HepG2 (cell line): ENCODE results near the gene HNRNPA1. TPM values are rescaled to one million over a fixed set of nuclear protein-coding genes. Genes with fewer than 3 reads are reported as not detected.

Experiments
- ATAC-seq: fragments of 200-7000 bp; cut with Tn5 transposase; 3 replicates; pipeline ENCODE4 v1.9.1; 2020; ENCODE audit warnings: mild to moderate bottlenecking, moderate library complexity
- BruUV-seq: library from RNA; stranded (reverse); fragments of 400-500 nt; replicated peaks from 2 replicates; lab custom pipeline; 2021; lab: Mats Ljungman, UMichigan
- CTCF ChIA-PET: fragments of 300-600 bp; formaldehyde crosslinking; extraction: SDS; loops from one replicate; lab custom pipeline; 2021; ENCODE audit warnings: low total read pairs, inconsistent platforms, low intra/inter-chr PET ratio; lab: Yijun Ruan, JAX
- POLR2A ChIA-PET: fragments of 350-600 bp; sonication (Branson Sonifier 250); formaldehyde crosslinking; loops from one replicate; lab custom pipeline; 2020; ENCODE audit warnings: antibody characterized with exemption, inconsistent platforms; lab: Yijun Ruan, JAX
- DNase-seq: peaks from one replicate; pipeline ENCODE4 v3.0.0-alpha.2; 2015; ENCODE audit warnings: low spot score
- FAIRE-seq: peaks from 3 replicates; lab custom pipeline; 2011; peaks lifted over from hg19 to GRCh38; lab: Jason Lieb, UNC
- H2AFZ ChIP-seq: one replicate; pipeline ENCODE4 v1.6.1; 2011; ENCODE audit warnings: low read length, inconsistent platforms
- H3K27ac ChIP-seq: fragments of 300-600 bp; 3 replicates; pipeline ENCODE4 v1.8.0; 2011; ENCODE audit warnings: mixed run types, mild to moderate bottlenecking, mixed read lengths, low read length, inconsistent platforms; ENCODE audit not compliant: insufficient read depth; ENCODE audit errors: extremely low read length
- H3K27me3 ChIP-seq, 2 experiments: fragments of 200-600 bp in 1 of 2; 2 replicates in 1 of 2; 3 replicates in 1 of 2; pipeline versions ENCODE4 v1.6.0 to v1.8.0; 2011; ENCODE audit warnings: low read length in 2 of 2, mild to moderate bottlenecking in 2 of 2, moderate library complexity in 2 of 2, inconsistent platforms in 1 of 2; ENCODE audit not compliant: insufficient read depth in 2 of 2, control insufficient read depth in 1 of 2
- H3K36me3 ChIP-seq, 2 experiments: fragments of 200-600 bp in 1 of 2; replicated peaks in 1 of 2; 2 replicates in 1 of 2; 3 replicates in 1 of 2; pipeline versions ENCODE4 v1.5.1 to v1.8.0; 2011; ENCODE audit warnings: low read length in 2 of 2, inconsistent platforms in 1 of 2; ENCODE audit not compliant: insufficient read depth in 2 of 2, control insufficient read depth in 1 of 2
- H3K4me1 ChIP-seq: 2 replicates; pipeline ENCODE4 v1.5.1; 2012; ENCODE audit warnings: low read length, inconsistent platforms; ENCODE audit not compliant: insufficient read depth
- H3K4me2 ChIP-seq: 2 replicates; pipeline ENCODE4 v1.6.0; 2011; ENCODE audit warnings: low read depth, low read length, inconsistent platforms
- H3K4me3 ChIP-seq, 3 experiments: fragments of 200-600 bp in 1 of 3; sonication (generic), shearing (Covaris generic) in 1 of 3; replicated peaks in 1 of 3; 2 replicates each; pipeline ENCODE4 v1.5.1; 2011 to 2016; ENCODE audit warnings: low read length in 3 of 3, inconsistent platforms in 2 of 3, low read depth in 2 of 3, mild to moderate bottlenecking in 2 of 3, control low read depth in 1 of 3, mixed read lengths in 1 of 3; ENCODE audit not compliant: insufficient read depth in 1 of 3
- H3K79me2 ChIP-seq: one replicate; pipeline ENCODE4 v1.6.1; 2011; ENCODE audit warnings: low read length, inconsistent platforms; ENCODE audit not compliant: insufficient read depth
- H3K9ac ChIP-seq: 2 replicates; pipeline ENCODE4 v1.6.0; 2011; ENCODE audit warnings: mild to moderate bottlenecking, low read depth, low read length, inconsistent platforms; ENCODE audit not compliant: insufficient read depth
- H3K9me3 ChIP-seq: 2 replicates; pipeline ENCODE4 v1.5.1; 2012; ENCODE audit warnings: mild to moderate bottlenecking, low read length
- H4K20me1 ChIP-seq: 2 replicates; pipeline ENCODE4 v1.6.0; 2011; ENCODE audit warnings: inconsistent platforms, mild to moderate bottlenecking, low read length, moderate library complexity; ENCODE audit not compliant: insufficient read depth
- POLR2G ChIP-seq: fragments of 200-400 bp; formaldehyde crosslinking; IDR thresholded peaks from 2 replicates; pipeline ENCODE4 v1.6.1; 2018; ENCODE audit warnings: mild to moderate bottlenecking, low read depth, low read length, moderate library complexity
- RCOR2 ChIP-seq: IDR thresholded peaks from 2 replicates; pipeline ENCODE4 v1.6.1; 2016; ENCODE audit warnings: missing biosample characterization, missing genetic modification reagents
- TGIF2 ChIP-seq: IDR thresholded peaks from 2 replicates; pipeline ENCODE4 v1.6.1; 2016; ENCODE audit warnings: control low read depth, missing compliant biosample characterization
- ZBTB20 ChIP-seq: sonication (generic); formaldehyde crosslinking; IDR thresholded peaks from 2 replicates; pipeline ENCODE4 v1.8.1; 2023; ENCODE audit warnings: missing genetic modification reagents, low read depth, mild to moderate bottlenecking, borderline replicate concordance
- ZNF263 ChIP-seq: sonication (generic); formaldehyde crosslinking; IDR thresholded peaks from 2 replicates; pipeline ENCODE4 v1.4.0; 2020; ENCODE audit warnings: missing genetic modification reagents
- ZNF567 ChIP-seq: sonication (generic); formaldehyde crosslinking; IDR thresholded peaks from 2 replicates; pipeline ENCODE4 v1.8.1; 2023; ENCODE audit warnings: mild to moderate bottlenecking, missing genetic modification reagents, borderline replicate concordance
- ZNF652 ChIP-seq: IDR thresholded peaks from 2 replicates; pipeline ENCODE4 v1.6.1; 2016; ENCODE audit warnings: low read depth, borderline replicate concordance
- ZNF75D ChIP-seq: sonication (generic); formaldehyde crosslinking; IDR thresholded peaks from 2 replicates; pipeline ENCODE4 v1.8.1; 2023; ENCODE audit warnings: missing genetic modification reagents, mild to moderate bottlenecking, borderline replicate concordance
- ZNF775 ChIP-seq: sonication (generic); formaldehyde crosslinking; IDR thresholded peaks from 2 replicates; pipeline ENCODE4 v1.4.0; 2020; ENCODE audit warnings: missing genetic modification reagents, mild to moderate bottlenecking, moderate library complexity, borderline replicate concordance
- ZSCAN21 ChIP-seq: sonication (generic); formaldehyde crosslinking; IDR thresholded peaks from 2 replicates; pipeline ENCODE4 v1.8.0; 2022; ENCODE audit warnings: mild to moderate bottlenecking, missing genetic modification reagents, moderate library complexity, borderline replicate concordance
- WGBS: methylation state at CpG from one replicate; pipeline ENCODE4 v1.1.6; 2017; ENCODE audit warnings: low lambda C conversion rate; 5-methylcytosine and 5-hydroxymethylcytosine counted together
- in situ Hi-C: cut with HindIII; loops from 2 replicates; pipeline ENCODE4 v1.10.0; 2017; ENCODE audit warnings: low pct_unique_long_range_greater_than_20kb; ENCODE audit not compliant: extremely low pct_ligation_motif_present
- intact Hi-C: fragments of 100-400 bp; cut with micrococcal nuclease; formaldehyde crosslinking; loops from one replicate; pipeline ENCODE4 v1.10.0; 2022; ENCODE audit not compliant: unreplicated experiment
- polyA plus RNA-seq, 8 experiments: library from polyadenylated mRNA; depleted of rRNA in 3 of 8; stranded (reverse) in 7 of 8; unstranded in 1 of 8; fragments of >200 nt; fragmentation: Illumina TruSeq in 4 of 8; extraction: Trizol in 4 of 8; gene quantifications; 2 replicates each; pipeline versions ENCODE4 v1.2.1 to v1.2.3, GENCODE V29; 2011 to 2016; ENCODE audit warnings: low read depth in 4 of 8, missing spikeins in 1 of 8, mixed read lengths in 1 of 8; ENCODE audit not compliant: insufficient read depth in 1 of 8
- total RNA-seq, 5 experiments: library from RNA; depleted of rRNA; stranded (reverse); fragments of >200 nt; fragmentation: Illumina TruSeq; extraction: Trizol; gene quantifications; 2 replicates each; pipeline ENCODE4 v1.2.3, GENCODE V29; 2016; ENCODE audit warnings: low read depth in 1 of 5
- TF ChIP-seq, protein P1 (sequence below): sonication (generic); formaldehyde crosslinking; IDR thresholded peaks from 2 replicates; pipeline ENCODE4 v1.4.0; 2020; ENCODE audit warnings: mild to moderate bottlenecking, missing genetic modification reagents
- TF ChIP-seq, protein P2 (sequence below): sonication (generic); formaldehyde crosslinking; IDR thresholded peaks from 2 replicates; pipeline ENCODE4 v1.8.0; 2022; ENCODE audit warnings: mild to moderate bottlenecking, missing genetic modification reagents, moderate library complexity
- TF ChIP-seq, protein P3 (sequence below), 2 experiments: sonication (generic) in 1 of 2; formaldehyde crosslinking in 1 of 2; IDR thresholded peaks; 2 replicates each; pipeline versions ENCODE4 v1.4.0 to v1.6.1; 2018 to 2020; ENCODE audit warnings: missing genetic modification reagents in 2 of 2, borderline replicate concordance in 1 of 2, low read depth in 1 of 2, mild to moderate bottlenecking in 1 of 2, missing biosample characterization in 1 of 2

Gene HNRNPA1
- total and polyA plus RNA-seq, 2 of the 13 experiments (the other 11 are each of a cell fraction or from before 2014, with no cell fraction given) = 535 to 1,820 TPM

DNA sequence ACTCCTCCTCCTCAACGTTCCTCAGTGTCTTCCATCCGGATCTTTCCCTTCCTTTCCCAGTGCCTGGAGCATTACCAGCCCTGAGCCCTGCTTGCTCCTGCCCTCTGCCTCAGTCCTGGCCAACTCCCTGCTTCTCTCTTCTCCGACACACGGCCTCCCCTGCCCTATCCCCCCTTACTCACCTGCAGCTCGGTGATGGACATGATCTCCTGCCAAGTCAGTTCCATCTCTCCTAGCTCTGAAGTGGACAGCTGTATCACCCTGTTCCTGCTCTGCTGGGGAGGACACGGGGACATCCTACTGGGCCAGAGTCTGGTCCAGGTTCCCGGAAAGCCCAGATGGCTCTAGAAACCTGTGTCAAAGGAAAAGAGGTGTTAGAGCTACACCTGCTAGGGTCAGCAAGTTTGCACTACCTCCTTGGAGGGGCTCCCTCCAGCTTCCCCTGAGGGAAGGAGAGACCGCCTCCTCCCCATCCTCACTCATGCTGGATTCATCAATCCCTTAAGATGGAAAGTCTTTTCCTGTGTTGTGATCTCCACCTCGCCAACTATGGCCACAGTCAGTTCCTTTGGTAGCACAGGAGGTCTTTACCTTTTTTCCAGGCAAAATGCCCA lies 14.5 kb downstream of the HNRNPA1 start:
- H3K27ac ChIP-seq = peak overlapping the region; percentile 89
- H2AFZ ChIP-seq = no peak overlapping the region
- H3K4me3 ChIP-seq = peak overlapping the region in 2 of 3 experiments; percentile 26 to 64; a peak in 3 of 6 replicates
- no peaks in the 10 kb centered on the region for H3K27me3 ChIP-seq
- FAIRE-seq (no peak), ATAC-seq (no peak; the same call in 2 of the 3 replicates), DNase-seq (no peak)
- H3K9ac ChIP-seq = peak overlapping the region; percentile 79
- POLR2A ChIA-PET = interaction anchor here (0.9 to 14.6 kb wide), 9 partner anchors 8 to 64 kb away, joined by 4 to 176 read pairs (median 8); partner anchors contain the start of genes CBX5, COPZ1 and HNRNPA1
- 61% methylated on average over 9 of the region's 9 CpGs for WGBS
- H4K20me1 ChIP-seq = no peaks in the 10 kb centered on the region
- peaks cover 2 to 11% of the 10 kb centered on the region in 2 experiments; a peak in 2 of 5 replicates for H3K36me3 ChIP-seq
- BruUV-seq = TSS peak; percentile 70
- intact Hi-C loops (loop anchor here (1.0 kb wide), 4 partner anchors 29 to 75 kb away; no protein-coding TSS in a partner anchor), in situ Hi-C loops (loop anchor here (5.0 kb wide), 1 partner anchor 67 kb away; the partner anchor contains the start of gene GPR84)
- CTCF ChIA-PET = interaction anchor here (0.9 to 3.4 kb wide), 4 partner anchors 26 to 84 kb away, joined by 3 to 34 read pairs (median 16); partner anchors contain the start of gene COPZ1
- no peaks in the 10 kb centered on the region for H3K9me3 ChIP-seq
- H3K4me1 ChIP-seq = peaks cover 64% of the 10 kb centered on the region
- TF ChIP-seq ZNF75D = no peak
- TF ChIP-seq ZNF567 = no peak
- TF ChIP-seq RCOR2 (CRISPR knock-in tag) = no peak
- 0 out of 2 replicates have a peak, but pooled peaks have one; percentile 12 for TF ChIP-seq ZSCAN21 (CRISPR knock-in tag)
- TF ChIP-seq, protein P1, sequence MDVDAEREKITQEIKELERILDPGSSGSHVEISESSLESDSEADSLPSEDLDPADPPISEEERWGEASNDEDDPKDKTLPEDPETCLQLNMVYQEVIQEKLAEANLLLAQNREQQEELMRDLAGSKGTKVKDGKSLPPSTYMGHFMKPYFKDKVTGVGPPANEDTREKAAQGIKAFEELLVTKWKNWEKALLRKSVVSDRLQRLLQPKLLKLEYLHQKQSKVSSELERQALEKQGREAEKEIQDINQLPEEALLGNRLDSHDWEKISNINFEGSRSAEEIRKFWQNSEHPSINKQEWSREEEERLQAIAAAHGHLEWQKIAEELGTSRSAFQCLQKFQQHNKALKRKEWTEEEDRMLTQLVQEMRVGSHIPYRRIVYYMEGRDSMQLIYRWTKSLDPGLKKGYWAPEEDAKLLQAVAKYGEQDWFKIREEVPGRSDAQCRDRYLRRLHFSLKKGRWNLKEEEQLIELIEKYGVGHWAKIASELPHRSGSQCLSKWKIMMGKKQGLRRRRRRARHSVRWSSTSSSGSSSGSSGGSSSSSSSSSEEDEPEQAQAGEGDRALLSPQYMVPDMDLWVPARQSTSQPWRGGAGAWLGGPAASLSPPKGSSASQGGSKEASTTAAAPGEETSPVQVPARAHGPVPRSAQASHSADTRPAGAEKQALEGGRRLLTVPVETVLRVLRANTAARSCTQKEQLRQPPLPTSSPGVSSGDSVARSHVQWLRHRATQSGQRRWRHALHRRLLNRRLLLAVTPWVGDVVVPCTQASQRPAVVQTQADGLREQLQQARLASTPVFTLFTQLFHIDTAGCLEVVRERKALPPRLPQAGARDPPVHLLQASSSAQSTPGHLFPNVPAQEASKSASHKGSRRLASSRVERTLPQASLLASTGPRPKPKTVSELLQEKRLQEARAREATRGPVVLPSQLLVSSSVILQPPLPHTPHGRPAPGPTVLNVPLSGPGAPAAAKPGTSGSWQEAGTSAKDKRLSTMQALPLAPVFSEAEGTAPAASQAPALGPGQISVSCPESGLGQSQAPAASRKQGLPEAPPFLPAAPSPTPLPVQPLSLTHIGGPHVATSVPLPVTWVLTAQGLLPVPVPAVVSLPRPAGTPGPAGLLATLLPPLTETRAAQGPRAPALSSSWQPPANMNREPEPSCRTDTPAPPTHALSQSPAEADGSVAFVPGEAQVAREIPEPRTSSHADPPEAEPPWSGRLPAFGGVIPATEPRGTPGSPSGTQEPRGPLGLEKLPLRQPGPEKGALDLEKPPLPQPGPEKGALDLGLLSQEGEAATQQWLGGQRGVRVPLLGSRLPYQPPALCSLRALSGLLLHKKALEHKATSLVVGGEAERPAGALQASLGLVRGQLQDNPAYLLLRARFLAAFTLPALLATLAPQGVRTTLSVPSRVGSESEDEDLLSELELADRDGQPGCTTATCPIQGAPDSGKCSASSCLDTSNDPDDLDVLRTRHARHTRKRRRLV (CRISPR knock-in tag) = no peak
- no peak for TF ChIP-seq ZNF775 (CRISPR knock-in tag)
- TF ChIP-seq ZNF263 (CRISPR knock-in tag) = 0 out of 2 replicates have a peak, but pooled peaks have one; percentile 1
- 0 out of 2 replicates have a peak, but pooled peaks have one; percentile 22 for TF ChIP-seq POLR2G
- TF ChIP-seq, protein P2, sequence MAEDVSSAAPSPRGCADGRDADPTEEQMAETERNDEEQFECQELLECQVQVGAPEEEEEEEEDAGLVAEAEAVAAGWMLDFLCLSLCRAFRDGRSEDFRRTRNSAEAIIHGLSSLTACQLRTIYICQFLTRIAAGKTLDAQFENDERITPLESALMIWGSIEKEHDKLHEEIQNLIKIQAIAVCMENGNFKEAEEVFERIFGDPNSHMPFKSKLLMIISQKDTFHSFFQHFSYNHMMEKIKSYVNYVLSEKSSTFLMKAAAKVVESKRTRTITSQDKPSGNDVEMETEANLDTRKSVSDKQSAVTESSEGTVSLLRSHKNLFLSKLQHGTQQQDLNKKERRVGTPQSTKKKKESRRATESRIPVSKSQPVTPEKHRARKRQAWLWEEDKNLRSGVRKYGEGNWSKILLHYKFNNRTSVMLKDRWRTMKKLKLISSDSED (CRISPR knock-in tag) = no peak
- TF ChIP-seq, protein P3, sequence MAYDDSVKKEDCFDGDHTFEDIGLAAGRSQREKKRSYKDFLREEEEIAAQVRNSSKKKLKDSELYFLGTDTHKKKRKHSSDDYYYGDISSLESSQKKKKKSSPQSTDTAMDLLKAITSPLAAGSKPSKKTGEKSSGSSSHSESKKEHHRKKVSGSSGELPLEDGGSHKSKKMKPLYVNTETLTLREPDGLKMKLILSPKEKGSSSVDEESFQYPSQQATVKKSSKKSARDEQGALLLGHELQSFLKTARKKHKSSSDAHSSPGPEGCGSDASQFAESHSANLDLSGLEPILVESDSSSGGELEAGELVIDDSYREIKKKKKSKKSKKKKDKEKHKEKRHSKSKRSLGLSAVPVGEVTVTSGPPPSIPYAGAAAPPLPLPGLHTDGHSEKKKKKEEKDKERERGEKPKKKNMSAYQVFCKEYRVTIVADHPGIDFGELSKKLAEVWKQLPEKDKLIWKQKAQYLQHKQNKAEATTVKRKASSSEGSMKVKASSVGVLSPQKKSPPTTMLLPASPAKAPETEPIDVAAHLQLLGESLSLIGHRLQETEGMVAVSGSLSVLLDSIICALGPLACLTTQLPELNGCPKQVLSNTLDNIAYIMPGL (CRISPR knock-in tag; IDR thresholded peaks at IDR 0.05; ENCODE audit: borderline replicate concordance in 1 of 2, low read depth in 1 of 2) = 0 out of 4 replicates have a peak, but pooled peaks of 1 of the 2 experiments have one; percentile 4
- TF ChIP-seq ZBTB20 (CRISPR knock-in tag) = no peak
- TF ChIP-seq TGIF2 = no peak
- TF ChIP-seq ZNF652 (CRISPR knock-in tag) = no peak
- H3K79me2 ChIP-seq = peaks cover 4% of the 10 kb centered on the region
- peak overlapping the region; percentile 91 for H3K4me2 ChIP-seq
